ENCODE measurements around the gene STRC.
"Not testable (repeated sequence)": the region's sequence is repeated elsewhere in the genome, so short reads cannot be mapped to it uniquely, and the experiment has no call there.

GRCh38 chr15:43617750-43618149, 850 bp downstream of the STRC start:
- not testable (repeated sequence) for TF ChIP-seq CTCF (IDR thresholded peaks at IDR 0.05; ENCODE audit: insufficient read depth, low read length, poor library complexity, severe bottlenecking); EZH2phosphoT487 (conservative IDR thresholded peaks at IDR 0.05; ENCODE audit: low read length)
